GM10248 (cell line): Measurements from ENCODE around the gene IRAK1.

Experiments
- CTCF ChIA-PET: fragments of 300-600 bp; sonication (Branson Sonifier 250); formaldehyde crosslinking; extraction: SDS; loops from one replicate; lab custom pipeline; 2021; ENCODE audit warnings: antibody characterized with exemption; lab: Yijun Ruan, JAX
- POLR2A ChIA-PET: fragments of 350-650 bp; sonication (Branson Sonifier 250); formaldehyde crosslinking; extraction: SDS; loops from one replicate; lab custom pipeline; 2020; ENCODE audit warnings: antibody characterized with exemption; lab: Yijun Ruan, JAX
- DNase-seq: peaks from one replicate; pipeline ENCODE4 v3.0.0; 2012; ENCODE audit errors: extremely low spot score
- CTCF ChIP-seq: IDR thresholded peaks from 2 replicates; pipeline ENCODE4 v1.5.1; 2012; ENCODE audit warnings: mild to moderate bottlenecking, low read depth; ENCODE audit errors: extremely low read depth, missing control alignments, control extremely low read depth

Gene IRAK1

DNA sequence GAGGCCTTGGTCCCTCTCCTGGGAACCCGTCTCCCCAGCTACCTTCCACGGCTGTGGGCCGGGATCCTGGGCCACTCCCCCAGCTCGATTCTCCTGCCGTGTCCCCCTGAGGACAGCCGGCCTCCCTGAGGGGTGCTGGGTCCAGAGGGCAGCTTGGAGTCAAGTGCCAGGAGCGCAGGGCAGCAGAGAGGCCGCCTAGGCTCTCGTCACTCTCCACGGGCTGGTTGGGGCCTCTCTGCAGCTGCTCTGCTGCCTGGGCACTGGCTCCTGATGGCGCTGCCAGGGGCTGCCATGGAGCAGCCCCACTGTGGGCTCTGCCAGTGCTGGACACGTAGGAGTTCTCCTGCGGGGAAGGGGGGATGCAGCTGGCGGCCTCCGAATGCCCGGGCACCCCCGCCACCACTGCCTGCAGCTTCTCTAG is 6.7 kb downstream of the IRAK1 start:
- TF ChIP-seq CTCF: no peak
- ChIA-PET CTCF (interaction anchor here (0.7 to 3.5 kb wide), 20 partner anchors 9 to 87 kb away, joined by 3 to 18 read pairs (median 5); partner anchors contain the start of gene TMEM187), POLR2A (no interaction called here)
- DNase-seq: no peak

DNA sequence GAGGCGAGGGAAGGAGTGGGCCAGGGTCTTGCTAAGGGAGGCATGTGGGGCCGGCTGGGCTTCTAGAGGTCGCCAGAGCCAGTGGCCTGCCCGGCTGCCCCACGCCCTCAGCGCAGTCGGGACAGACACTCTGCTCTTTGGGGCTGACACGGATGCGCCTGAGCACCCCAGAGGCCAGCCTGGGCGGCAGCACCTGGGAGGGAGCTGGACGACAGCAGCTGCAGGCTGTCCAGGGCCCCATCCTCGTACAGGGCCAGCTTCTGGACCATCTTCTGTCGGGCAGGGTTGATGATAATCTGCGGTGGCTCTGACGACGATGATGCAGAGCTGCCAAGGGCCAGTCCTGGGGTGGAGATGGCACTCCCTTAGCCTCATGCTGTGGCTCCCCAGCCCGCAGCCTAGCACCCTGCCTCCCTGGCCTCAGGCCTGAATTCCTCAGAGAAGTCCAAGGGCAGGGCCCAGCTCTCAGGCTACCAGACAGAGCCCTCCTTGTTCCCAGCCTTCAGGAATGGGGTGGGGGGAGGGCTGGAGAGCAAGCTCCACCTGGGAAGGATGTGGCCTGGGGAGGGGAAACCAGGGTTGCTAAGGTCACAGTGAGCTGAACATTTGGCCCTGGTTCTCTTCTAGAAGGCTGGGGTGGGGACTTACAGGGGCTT is 7.2 kb downstream of the IRAK1 start:
- ChIA-PET CTCF (interaction anchor here (0.7 to 3.5 kb wide), 15 partner anchors 8 to 59 kb away, joined by 3 to 18 read pairs (median 9); partner anchors contain the start of gene TMEM187), POLR2A (no interaction called here)
- no peak for DNase-seq
- TF ChIP-seq CTCF: no peak

- POLR2A ChIA-PET: no interaction called here
- no peak for TF ChIP-seq CTCF
- CTCF ChIA-PET: interaction anchor here (1.0 to 3.5 kb wide), 4 partner anchors 15 to 45 kb away, joined by 4 to 18 read pairs (median 10); no protein-coding TSS in a partner anchor
These were observed 8.0 kb downstream of the IRAK1 start for GRCh38 chrX:154011376-154012335.

DNA sequence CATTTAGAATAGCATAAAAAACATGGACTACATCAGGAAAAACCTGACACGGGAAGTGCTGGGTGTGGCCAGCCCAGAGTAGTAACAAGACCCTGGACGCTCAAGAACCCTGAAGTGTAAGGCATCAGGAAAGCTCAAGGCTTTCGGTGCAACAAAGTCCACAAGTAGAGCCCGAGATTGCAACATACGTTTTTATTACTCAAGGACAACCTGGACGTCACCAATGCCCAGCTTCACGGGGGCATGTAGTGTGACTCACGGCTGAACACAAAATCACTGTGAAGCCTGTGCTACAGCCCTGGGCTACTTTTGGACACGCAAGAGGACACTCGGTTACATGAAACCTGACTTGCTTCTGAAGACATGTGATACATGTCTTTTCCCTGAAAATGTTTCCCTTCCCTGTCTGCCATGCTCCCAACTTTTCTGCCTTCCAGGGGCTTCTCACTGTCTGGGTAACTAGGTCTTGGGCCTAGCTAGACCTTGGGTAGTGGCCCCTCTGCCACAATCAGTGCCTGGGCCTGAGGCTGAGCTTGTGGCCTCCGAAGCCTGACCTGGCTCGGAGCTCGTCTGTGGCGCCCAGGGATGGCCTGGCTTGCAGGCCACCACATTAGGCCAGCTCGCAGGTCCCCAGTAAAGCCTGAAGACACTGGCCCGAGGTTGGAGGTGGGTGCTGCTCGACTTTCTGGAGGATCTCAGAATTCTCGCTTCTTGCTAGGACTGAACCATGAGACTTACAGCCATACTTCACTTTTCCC is 9.2 kb downstream of the IRAK1 start:
- ChIA-PET CTCF (interaction anchor here (1.1 kb wide), 1 partner anchor 10 kb away, joined by 3 read pairs; no protein-coding TSS in a partner anchor), POLR2A (no interaction called here)
- no peak for TF ChIP-seq CTCF
- DNase-seq: no peak

More at GRCh38 chrX:154011376-154012335, 8.0 kb downstream of the IRAK1 start:
- no peak for DNase-seq

GRCh38 chrX:154008521-154008920 is 11.2 kb downstream of the IRAK1 start:
- no peak for TF ChIP-seq CTCF
- ChIA-PET CTCF (interaction anchor here (1.5 kb wide), 1 partner anchor 12 kb away, joined by 6 read pairs; the partner anchor contains the start of gene IRAK1), POLR2A (no interaction called here)
- no peak for DNase-seq
